K562 (cell line): ENCODE data around the gene APPL2. TPM values are rescaled to one million over a fixed set of nuclear protein-coding genes. Genes with fewer than 3 reads are reported as not detected.

Experiments used
- ATAC-seq: fragments of 200-7000 bp; cut with Tn5 transposase; 3 replicates; pipeline ENCODE4 v1.9.1; 2020; ENCODE audit warnings: moderate library complexity
- BruUV-seq: library from RNA; stranded (reverse); fragments of 400-500 nt; replicated peaks from 2 replicates; lab custom pipeline; 2021; lab: Mats Ljungman, UMichigan
- CTCF ChIA-PET: fragments of 300-600 bp; formaldehyde crosslinking; extraction: SDS; loops from one replicate; lab custom pipeline; 2021; ENCODE audit warnings: low intra/inter-chr PET ratio; lab: Yijun Ruan, JAX
- POLR2A ChIA-PET: fragments of 300-600, 350-650 bp; sonication (Branson Sonifier 250); formaldehyde crosslinking; extraction: SDS; loops from one replicate; lab custom pipeline; 2021; ENCODE audit warnings: antibody characterized with exemption, inconsistent platforms; lab: Yijun Ruan, JAX
- DNase-seq, 4 experiments: peaks; one replicate each; pipeline versions ENCODE4 v3.0.0 to v3.0.0-alpha.2; 2011 to 2018; ENCODE audit warnings: low spot score in 3 of 4, mixed read lengths in 3 of 4; ENCODE audit errors: extremely low read depth in 1 of 4
- FAIRE-seq: peaks from 2 replicates; lab custom pipeline; 2011; peaks lifted over from hg19 to GRCh38; lab: Jason Lieb, UNC
- H2AFZ ChIP-seq: 2 replicates; pipeline ENCODE4 v1.6.0; 2011; ENCODE audit warnings: low read depth, low read length, control low read depth, inconsistent platforms
- H3K27ac ChIP-seq: fragments of 200-600 bp; 3 replicates; pipeline ENCODE4 v1.8.0; 2011; ENCODE audit warnings: low read depth, mild to moderate bottlenecking, control low read depth, inconsistent platforms, low read length, moderate library complexity, mixed read lengths; ENCODE audit errors: extremely low read depth
- H3K27me3 ChIP-seq, 2 experiments: fragments of 300-600 bp in 1 of 2; 2 replicates in 1 of 2; 3 replicates in 1 of 2; pipeline versions ENCODE4 v1.6.0 to v1.8.0; 2011; ENCODE audit warnings: inconsistent platforms in 2 of 2, low read length in 2 of 2, mild to moderate bottlenecking in 1 of 2, mixed read lengths in 1 of 2, moderate library complexity in 1 of 2; ENCODE audit not compliant: control insufficient read depth in 2 of 2, insufficient read depth in 2 of 2
- H3K36me3 ChIP-seq: fragments of 300-600 bp; 3 replicates; pipeline ENCODE4 v1.8.0; 2011; ENCODE audit warnings: mild to moderate bottlenecking, low read length, inconsistent platforms; ENCODE audit not compliant: control insufficient read depth, insufficient read depth
- H3K4me1 ChIP-seq, 2 experiments: fragments of 200-600 bp in 1 of 2; replicated peaks in 1 of 2; 2 replicates in 1 of 2; 3 replicates in 1 of 2; pipeline versions ENCODE4 v1.5.1 to v1.8.0; 2011; ENCODE audit warnings: inconsistent platforms in 2 of 2, low read length in 2 of 2, mild to moderate bottlenecking in 1 of 2, mixed read lengths in 1 of 2, moderate library complexity in 1 of 2; ENCODE audit not compliant: control insufficient read depth in 2 of 2, insufficient read depth in 2 of 2
- H3K4me2 ChIP-seq: 2 replicates; pipeline ENCODE4 v1.6.1; 2011; ENCODE audit warnings: low read length, control low read depth, inconsistent platforms, mixed read lengths; ENCODE audit not compliant: insufficient read depth
- H3K4me3 ChIP-seq: fragments of 200-600 bp; sonication (generic), shearing (Covaris generic); 2 replicates; pipeline ENCODE4 v1.5.1; 2016; ENCODE audit warnings: control low read depth, inconsistent platforms
- H3K79me2 ChIP-seq: fragments of 200-600 bp; 3 replicates; pipeline ENCODE4 v1.8.0; 2011; ENCODE audit warnings: low read length, inconsistent platforms; ENCODE audit not compliant: control insufficient read depth, insufficient read depth
- H3K9ac ChIP-seq, 2 experiments: 2 replicates each; pipeline versions ENCODE4 v1.6.0 to v1.6.1; 2011; ENCODE audit warnings: low read depth in 2 of 2, low read length in 2 of 2, control low read depth in 1 of 2, inconsistent platforms in 1 of 2, mild to moderate bottlenecking in 1 of 2, mixed read lengths in 1 of 2; ENCODE audit not compliant: insufficient read depth in 1 of 2
- H3K9me1 ChIP-seq: one replicate; pipeline ENCODE4 v1.6.0; 2011; ENCODE audit warnings: inconsistent platforms, mild to moderate bottlenecking, low read length, moderate library complexity; ENCODE audit not compliant: control insufficient read depth, insufficient read depth
- H3K9me3 ChIP-seq: replicated peaks from 2 replicates; pipeline ENCODE4 v1.5.1; 2011; ENCODE audit warnings: low read depth, low read length, inconsistent platforms; ENCODE audit not compliant: control insufficient read depth, insufficient read depth
- H4K20me1 ChIP-seq: replicated peaks from 2 replicates; pipeline ENCODE4 v1.6.1; 2011; ENCODE audit warnings: low read length, inconsistent platforms, mixed read lengths; ENCODE audit not compliant: control insufficient read depth, insufficient read depth
- ARNT ChIP-seq, 2 experiments: fragments of 450-650 bp; IDR thresholded peaks; 2 replicates each; pipeline ENCODE4 v1.6.1; 2016; ENCODE audit warnings: mild to moderate bottlenecking in 1 of 2
- CEBPG ChIP-seq, 3 experiments: fragments of 200-800 bp in 1 of 3; sonication (Bioruptor generic) in 1 of 3; sonication (generic) in 1 of 3; formaldehyde crosslinking in 1 of 3; IDR thresholded peaks in 2 of 3; conservative IDR thresholded peaks in 1 of 3; 2 replicates each; pipeline versions ENCODE4 v1.6.1 to v1.8.0; 2016 to 2022; ENCODE audit warnings: missing compliant biosample characterization in 2 of 3, missing genetic modification characterization in 2 of 3, mild to moderate bottlenecking in 1 of 3, missing genetic modification reagents in 1 of 3
- ELK1 ChIP-seq: sonication (generic); formaldehyde crosslinking; IDR thresholded peaks from 2 replicates; pipeline ENCODE4 v1.8.1; 2022; ENCODE audit warnings: missing genetic modification reagents
- FOXJ3 ChIP-seq: sonication (generic); formaldehyde crosslinking; IDR thresholded peaks from 2 replicates; pipeline ENCODE4 v1.4.0; 2020; ENCODE audit warnings: mild to moderate bottlenecking, missing genetic modification reagents
- GTF2F1 ChIP-seq: IDR thresholded peaks from 2 replicates; pipeline ENCODE4 v1.6.1; 2011; ENCODE audit warnings: low read depth, low read length, improper control_type of control experiment
- IRF9 ChIP-seq: fragments of 450-650 bp; IDR thresholded peaks from 2 replicates; pipeline ENCODE4 v1.6.1; 2016; ENCODE audit warnings: missing biosample characterization, missing genetic modification characterization
- MAFG ChIP-seq: fragments of 450-650 bp; conservative IDR thresholded peaks from 2 replicates; pipeline ENCODE4 v1.6.1; 2016; ENCODE audit warnings: missing genetic modification characterization, missing compliant biosample characterization
- MCM3 ChIP-seq: fragments of 450-650 bp; IDR thresholded peaks from 2 replicates; pipeline ENCODE4 v1.6.1; 2016
- MEF2A ChIP-seq: IDR thresholded peaks from 2 replicates; pipeline ENCODE4 v1.6.1; 2011; ENCODE audit warnings: low read depth, mild to moderate bottlenecking, low read length, moderate library complexity; ENCODE audit not compliant: control insufficient read depth
- MEF2D ChIP-seq: conservative IDR thresholded peaks from 2 replicates; pipeline ENCODE4 v1.6.1; 2016; ENCODE audit warnings: low read depth, missing genetic modification characterization, missing compliant biosample characterization
- NBN ChIP-seq: fragments of 450-650 bp; IDR thresholded peaks from 2 replicates; pipeline ENCODE4 v1.6.1; 2016; ENCODE audit warnings: low read depth, mild to moderate bottlenecking
- NRF1 ChIP-seq, 2 experiments: fragments of 450-650 bp; IDR thresholded peaks in 1 of 2; conservative IDR thresholded peaks in 1 of 2; 2 replicates each; pipeline ENCODE4 v1.6.1; 2014; ENCODE audit warnings: mild to moderate bottlenecking in 2 of 2
- ZNF277 ChIP-seq: fragments of 250-450 bp; sonication (Bioruptor Pico); IDR thresholded peaks from 2 replicates; pipeline ENCODE4 v1.8.0; 2022; ENCODE audit warnings: inconsistent platforms, mild to moderate bottlenecking, moderate library complexity, borderline replicate concordance
- ZNF551 ChIP-seq: fragments of 250-450 bp; sonication (Bioruptor Pico); IDR thresholded peaks from 2 replicates; pipeline ENCODE4 v1.5.0; 2021; ENCODE audit warnings: mild to moderate bottlenecking, moderate library complexity
- ZNF639 ChIP-seq, 2 experiments: fragments of 200-800 bp in 1 of 2; sonication (Bioruptor generic) in 1 of 2; sonication (generic) in 1 of 2; formaldehyde crosslinking in 1 of 2; IDR thresholded peaks in 1 of 2; conservative IDR thresholded peaks in 1 of 2; 2 replicates each; pipeline versions ENCODE4 v1.5.0 to v1.6.1; 2016 to 2020; ENCODE audit warnings: missing compliant biosample characterization in 1 of 2, missing genetic modification characterization in 1 of 2, missing genetic modification reagents in 1 of 2
- WGBS: fragments of 100-300 bp; shearing (Covaris generic); methylation state at CpG from one replicate; pipeline ENCODE4 v1.1.6; 2016; ENCODE audit warnings: low coverage, mixed read lengths; ENCODE audit not compliant: insufficient coverage; ENCODE audit errors: missing lambda C conversion rate; 5-methylcytosine and 5-hydroxymethylcytosine counted together
- in situ Hi-C: fragments of 300-500 bp; cut with MboI; formaldehyde crosslinking; loops from 4 replicates; pipeline ENCODE4 v1.15.0; 2018; ENCODE audit warnings: inconsistent platforms, mixed read lengths
- intact Hi-C: fragments of 100-400 bp; cut with micrococcal nuclease; formaldehyde crosslinking; loops from 2 replicates; pipeline ENCODE4 v1.14.2; 2022
- polyA plus RNA-seq, 8 experiments: library from polyadenylated mRNA; depleted of rRNA in 4 of 8; stranded (reverse) in 5 of 8; unstranded in 3 of 8; fragments of >200 nt; fragmentation: Nextera tagmentation in 2 of 8; fragmentation: Illumina TruSeq in 1 of 8; extraction: Ambion mirVana in 2 of 8; extraction: Trizol in 1 of 8; gene quantifications; 2 replicates each; pipeline versions ENCODE4 v1.2.1 to v1.2.3, GENCODE V29; 2011 to 2014; ENCODE audit warnings: inconsistent platforms in 1 of 8, missing spikeins in 1 of 8
- total RNA-seq, 7 experiments: library from RNA; depleted of rRNA in 6 of 7; stranded (reverse); fragments of >200 nt in 6 of 7; fragmentation: Illumina TruSeq in 2 of 7; extraction: Trizol in 2 of 7; gene quantifications; 2 replicates each; pipeline versions ENCODE4 v1.2.1 to v1.2.3, GENCODE V29; 2011 to 2021; ENCODE audit warnings: low replicate concordance in 1 of 7

The APPL2 gene
- total and polyA plus RNA-seq, 9 of the 15 experiments (the other 6 are each of a cell fraction or from before 2014, with no cell fraction given) = 2.1 to 14.4 (median 8.2) TPM

GRCh38 chr12:105237666-105238065 lies 1.7 kb upstream of the APPL2 start:
- FAIRE-seq (no peak), ATAC-seq (no peak), DNase-seq (no peak)
- peaks cover 7% of the 10 kb centered on the region; the same call in 2 of the 3 replicates for H3K79me2 ChIP-seq
- H3K27ac ChIP-seq = no peak overlapping the region
- H3K9me1 ChIP-seq = no peaks in the 10 kb centered on the region
- in situ Hi-C loops = no loop called here
- H3K4me1 ChIP-seq = peaks cover 7 to 19% of the 10 kb centered on the region in 2 experiments; a peak in 4 of 5 replicates
- H3K36me3 ChIP-seq = no peaks in the 10 kb centered on the region; the same call in 2 of the 3 replicates
- CTCF ChIA-PET = no interaction called here
- POLR2A ChIA-PET = no interaction called here
- H3K9ac ChIP-seq = no peak overlapping the region
- intact Hi-C loops = no loop called here
- BruUV-seq = no TSS peak
- 39% methylated on average over 2 of the region's 2 CpGs for WGBS
- H3K4me3 ChIP-seq = no peak overlapping the region
- no peak overlapping the region for H3K4me2 ChIP-seq
- H3K27me3 ChIP-seq = no peaks in the 10 kb centered on the region
- H2AFZ ChIP-seq = no peak overlapping the region
- H4K20me1 ChIP-seq = no peaks in the 10 kb centered on the region
- no peaks in the 10 kb centered on the region for H3K9me3 ChIP-seq
- TF ChIP-seq MEF2D (tag) (no peak), ZNF639 (CRISPR knock-in tag; conservative IDR thresholded peaks at IDR 0.05 in 1 of 2, IDR thresholded peaks at IDR 0.05 in 1 of 2) (no peak), FOXJ3 (CRISPR knock-in tag) (no peak), ZNF277 (CRISPR knock-in tag) (no peak), GTF2F1 (no peak), MEF2A (no peak), IRF9 (tag) (no peak), MAFG (tag) (no peak), ELK1 (CRISPR knock-in tag) (no peak), NRF1 (conservative IDR thresholded peaks at IDR 0.05 in 1 of 2, IDR thresholded peaks at IDR 0.05 in 1 of 2) (no peak), NBN (no peak), ARNT (IDR thresholded peaks at IDR 0.05) (no peak), CEBPG (CRISPR knock-in tag; IDR thresholded peaks at IDR 0.05) (no peak), CEBPG (tag; conservative IDR thresholded peaks at IDR 0.05 in 1 of 2, IDR thresholded peaks at IDR 0.05 in 1 of 2) (no peak), MCM3 (no peak), ZNF551 (no peak)
- TF ChIP-seq, all 486 proteins: peak for 0
